ENCODE data around the gene SESTD1. TPM values are rescaled to one million over a fixed set of nuclear protein-coding genes. Genes with fewer than 3 reads are reported as not detected.

SESTD1 gene
- total RNA-seq, 2 donors from 2014 or later = 35.3 to 62.2 TPM

DNA sequence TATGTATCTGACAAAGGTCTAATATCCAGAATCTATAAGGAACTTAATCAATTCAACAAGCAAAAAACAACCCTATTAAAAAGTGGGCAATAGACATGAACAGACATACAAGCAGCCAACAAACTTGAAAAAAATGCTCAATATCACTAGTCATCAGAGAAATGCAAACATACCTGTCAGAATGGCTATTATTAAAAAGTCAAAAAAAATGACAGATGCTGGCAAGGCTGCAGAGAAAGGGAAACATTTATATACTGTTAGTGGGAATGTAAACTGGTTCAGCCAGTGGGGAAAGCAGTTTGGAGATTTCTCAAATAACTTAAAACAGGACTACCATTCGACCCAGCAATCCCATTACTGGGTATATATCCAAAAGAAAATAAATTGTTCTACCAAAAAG is 21.6 kb downstream of the SESTD1 start:
- no peak for DNase-seq (ENCODE audit: low spot score)
- no peak overlapping the region for H3K27ac ChIP-seq
- ATAC-seq (ENCODE audit: insufficient number of reproducible peaks, low FRiP score, low read depth) = no peak
- H3K4me1 ChIP-seq (ENCODE audit: control insufficient read depth in 1 of 2, low read depth in 2 of 2) = peaks cover 27 to 41% of the 10 kb centered on the region in 2 donors
- no peaks in the 10 kb centered on the region for H3K9me3 ChIP-seq
- no peaks in the 10 kb centered on the region for H3K27me3 ChIP-seq (replicated peaks; ENCODE audit: insufficient read depth)
- no peak overlapping the region for H3K4me3 ChIP-seq
- no peaks in the 10 kb centered on the region for H3K36me3 ChIP-seq
- no peak for TF ChIP-seq CTCF (IDR thresholded peaks at IDR 0.05)

DNA sequence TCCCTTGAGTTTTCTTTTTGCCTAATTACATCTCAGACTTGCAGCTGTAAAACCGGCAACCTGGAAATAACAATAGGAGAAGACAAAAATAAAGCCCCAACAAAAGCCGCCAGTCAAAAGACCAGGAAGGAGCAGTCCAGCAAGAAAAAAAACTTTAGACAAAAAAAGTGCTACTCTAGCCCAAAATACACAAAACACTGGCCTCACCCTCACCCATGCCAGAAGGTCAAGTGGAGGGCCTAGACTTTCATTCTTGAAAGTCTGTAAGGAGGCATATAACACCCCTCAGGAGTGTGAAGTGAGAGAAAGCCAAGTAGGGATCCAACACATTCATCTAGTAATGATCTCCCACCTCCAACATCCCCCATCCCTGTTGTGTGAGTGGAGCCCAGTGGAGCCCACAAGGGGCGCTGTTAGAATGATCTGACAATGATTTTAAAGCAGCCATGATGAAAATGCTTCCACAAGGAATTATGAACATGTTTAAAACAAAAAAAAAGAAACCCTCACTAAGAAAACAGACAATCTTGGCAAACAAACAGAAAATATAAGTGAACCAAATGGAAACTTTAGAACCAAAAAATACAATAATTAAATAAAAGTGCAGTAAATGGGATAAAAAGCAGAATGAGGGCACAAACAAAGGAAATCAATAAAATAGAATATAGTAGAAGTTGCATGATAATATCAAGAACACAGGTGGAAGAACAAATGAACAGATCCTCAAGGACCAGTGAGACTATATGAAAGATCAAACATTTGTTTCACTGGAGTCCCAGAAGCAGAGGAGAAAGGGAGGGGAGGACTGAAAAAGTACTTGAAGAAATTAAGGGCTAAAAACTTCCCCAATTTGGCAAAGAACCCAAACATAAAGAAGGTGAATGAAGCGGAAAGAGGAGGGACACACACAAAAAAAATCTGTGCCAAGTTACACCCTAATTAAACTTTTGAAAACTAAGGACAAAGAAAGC is 23.9 kb downstream of the SESTD1 start:
- Histone ChIP-seq H3K4me1 (ENCODE audit: control insufficient read depth in 1 of 2, low read depth in 2 of 2) (peaks cover 27 to 44% of the 10 kb centered on the region in 2 donors), H3K4me3 (peak overlapping the region; percentile 8), H3K27ac (peak overlapping the region; percentile 11 to 13), H3K9me3 (no peaks in the 10 kb centered on the region), H3K27me3 (replicated peaks; ENCODE audit: insufficient read depth) (no peaks in the 10 kb centered on the region), H3K36me3 (no peaks in the 10 kb centered on the region)
- DNase-seq (ENCODE audit: low spot score) (no peak), ATAC-seq (ENCODE audit: insufficient number of reproducible peaks, low FRiP score, low read depth) (no peak)
- no peak for TF ChIP-seq CTCF (IDR thresholded peaks at IDR 0.05)

GRCh38 chr2:179239838-179240237 is 24.8 kb downstream of the SESTD1 start:
- H3K4me1 ChIP-seq (ENCODE audit: control insufficient read depth in 1 of 2, low read depth in 2 of 2) = peaks cover 30 to 48% of the 10 kb centered on the region in 2 donors
- no peak for DNase-seq (ENCODE audit: low spot score)
- ATAC-seq (ENCODE audit: insufficient number of reproducible peaks, low FRiP score, low read depth) = no peak
- peak overlapping the region; percentile 8 for H3K4me3 ChIP-seq
- no peak for TF ChIP-seq CTCF (IDR thresholded peaks at IDR 0.05)
- H3K9me3 ChIP-seq = no peaks in the 10 kb centered on the region
- H3K27ac ChIP-seq = peak overlapping the region; percentile 11 to 13
- H3K36me3 ChIP-seq = no peaks in the 10 kb centered on the region
- H3K27me3 ChIP-seq (replicated peaks; ENCODE audit: insufficient read depth) = no peaks in the 10 kb centered on the region

GRCh38 chr2:179239195-179239594 is 25.4 kb downstream of the SESTD1 start:
- Histone ChIP-seq H3K9me3 (no peaks in the 10 kb centered on the region), H3K36me3 (no peaks in the 10 kb centered on the region), H3K27me3 (replicated peaks; ENCODE audit: insufficient read depth) (no peaks in the 10 kb centered on the region), H3K4me1 (ENCODE audit: control insufficient read depth in 1 of 2, low read depth in 2 of 2) (peaks cover 30 to 48% of the 10 kb centered on the region in 2 donors), H3K27ac (no peak overlapping the region), H3K4me3 (no peak overlapping the region)
- TF ChIP-seq CTCF (IDR thresholded peaks at IDR 0.05) = no peak
- ATAC-seq (ENCODE audit: insufficient number of reproducible peaks, low FRiP score, low read depth) (no peak), DNase-seq (ENCODE audit: low spot score) (no peak)

DNA sequence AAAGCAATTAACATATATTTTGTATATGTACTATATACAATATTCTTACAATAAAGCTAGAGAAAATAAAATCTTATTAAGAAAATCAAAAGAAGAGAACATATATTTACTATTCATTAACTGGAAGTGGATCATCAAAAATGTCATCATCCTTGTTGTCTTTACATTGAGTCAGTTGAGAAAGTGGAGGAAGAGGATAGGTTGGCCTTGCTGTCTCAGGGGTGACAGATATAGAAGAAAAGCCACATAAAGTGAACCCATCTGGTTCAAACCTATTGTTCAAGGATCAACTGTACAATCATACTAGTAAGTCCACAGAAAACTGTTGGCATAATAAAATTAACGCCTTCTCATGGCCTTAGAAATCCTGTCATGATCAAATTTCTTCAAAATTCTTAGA is 26.6 kb downstream of the SESTD1 start:
- Histone ChIP-seq H3K4me1 (ENCODE audit: control insufficient read depth in 1 of 2, low read depth in 2 of 2) (peaks cover 30 to 48% of the 10 kb centered on the region in 2 donors), H3K4me3 (no peak overlapping the region), H3K27ac (no peak overlapping the region), H3K36me3 (peaks cover 3% of the 10 kb centered on the region), H3K27me3 (replicated peaks; ENCODE audit: insufficient read depth) (no peaks in the 10 kb centered on the region), H3K9me3 (no peaks in the 10 kb centered on the region)
- TF ChIP-seq CTCF (IDR thresholded peaks at IDR 0.05) = no peak
- ATAC-seq (ENCODE audit: insufficient number of reproducible peaks, low FRiP score, low read depth) (no peak), DNase-seq (ENCODE audit: low spot score) (no peak)
